WTC11 (cell line): ENCODE results near the gene STRN.

Experiments used
- CTCF ChIP-seq: fragments of 200-600 bp; IDR thresholded peaks from 2 replicates; pipeline ENCODE4 v1.8.0; 2022; ENCODE audit warnings: antibody characterized with exemption
- NFYB ChIP-seq: sonication (generic); formaldehyde crosslinking; conservative IDR thresholded peaks from 2 replicates; pipeline ENCODE4 v1.8.0; 2022; ENCODE audit warnings: low read depth, missing genetic modification reagents
- NR2C2 ChIP-seq: sonication (generic); formaldehyde crosslinking; IDR thresholded peaks from 2 replicates; pipeline ENCODE4 v1.8.0; 2022; ENCODE audit warnings: mild to moderate bottlenecking, missing genetic modification reagents

DNA sequence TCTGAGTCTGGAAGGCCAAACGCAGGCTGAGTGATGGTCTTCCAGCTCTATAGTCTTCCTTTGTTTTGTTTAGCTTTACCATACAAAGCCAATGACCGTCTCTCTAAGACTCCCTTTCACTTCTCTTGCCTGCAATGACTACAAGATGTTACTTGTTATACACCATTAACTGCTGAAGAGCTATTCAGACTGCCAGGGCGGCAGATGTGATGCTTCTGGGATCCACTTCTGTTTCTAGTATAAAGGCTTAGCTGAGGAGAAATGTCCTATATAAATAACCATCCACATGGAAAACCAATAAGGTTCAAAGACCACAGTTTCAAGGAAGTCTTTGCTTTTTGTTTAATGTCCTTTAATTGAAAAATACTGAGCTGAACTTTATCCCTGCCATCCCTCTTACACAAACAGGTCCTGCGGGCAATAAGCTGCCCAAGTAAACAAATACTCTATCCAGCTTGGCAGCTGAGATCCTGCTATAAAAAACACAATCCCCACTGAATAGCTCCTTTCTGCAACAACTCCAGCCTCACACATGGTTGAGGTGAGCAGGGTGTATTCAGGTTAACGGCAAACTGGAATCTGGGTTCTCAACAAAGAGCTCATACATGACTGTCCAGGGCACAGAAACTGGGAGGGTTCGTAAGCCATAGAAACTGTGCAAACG is 145.3 kb downstream of the STRN start:
- TF ChIP-seq NFYB (CRISPR knock-in tag) (no peak), CTCF (no peak), NR2C2 (no peak)
